Parathyroid adenoma (tissue), 2 donors: Measurements from ENCODE around the gene CUX1.

Source experiments
- H2AFZ ChIP-seq: fragments of 300-600 bp; sonication (generic); one replicate; pipeline ENCODE4 v1.7.0; 2017; ENCODE audit warnings: antibody characterized with exemption, mild to moderate bottlenecking
- H3K27ac ChIP-seq: fragments of 300-600 bp; sonication (generic); one replicate; pipeline ENCODE4 v1.7.0; 2017
- H3K27me3 ChIP-seq: fragments of 300-600 bp; sonication (generic); one replicate; pipeline ENCODE4 v1.7.0; 2017; ENCODE audit warnings: low read length; ENCODE audit not compliant: control insufficient read depth, insufficient read depth
- H3K36me3 ChIP-seq: fragments of 300-600 bp; sonication (generic); one replicate; pipeline ENCODE4 v1.7.0; 2017; ENCODE audit warnings: low read length; ENCODE audit not compliant: control insufficient read depth, insufficient read depth
- H3K4me1 ChIP-seq: fragments of 300-600 bp; sonication (generic); one replicate; pipeline ENCODE4 v1.7.0; 2017; ENCODE audit warnings: control low read depth
- H3K4me2 ChIP-seq: fragments of 300-600 bp; sonication (generic); one replicate; pipeline ENCODE4 v1.7.0; 2017; ENCODE audit warnings: low read length
- H3K4me3 ChIP-seq: fragments of 300-600 bp; sonication (generic); one replicate; pipeline ENCODE4 v1.7.0; 2017; ENCODE audit warnings: low read depth, low read length
- H3K79me2 ChIP-seq: fragments of 300-600 bp; sonication (generic); one replicate; pipeline ENCODE4 v1.7.0; 2017; ENCODE audit warnings: control low read depth
- H3K9ac ChIP-seq: fragments of 300-600 bp; sonication (generic); one replicate; pipeline ENCODE4 v1.7.0; 2017; ENCODE audit warnings: mild to moderate bottlenecking
- H3K9me3 ChIP-seq: fragments of 300-600 bp; sonication (generic); one replicate; pipeline ENCODE4 v1.7.0; 2017; ENCODE audit warnings: low read length; ENCODE audit not compliant: control insufficient read depth
- TF ChIP-seq, protein P1 (sequence below): fragments of 300-600 bp; sonication (generic); IDR thresholded peaks from one replicate; pipeline ENCODE4 v1.7.0; 2017; ENCODE audit warnings: antibody characterized with exemption, mild to moderate bottlenecking
- donor health status: primary hyperparathyroidism.

The CUX1 gene

GRCh38 chr7:101941481-101942383, 124.3 kb downstream of the CUX1 start:
- no peaks in the 10 kb centered on the region for H3K27me3 ChIP-seq
- H3K4me1 ChIP-seq, result peaks cover 5% of the 10 kb centered on the region
- no peak overlapping the region for H3K4me3 ChIP-seq
- H3K27ac ChIP-seq, result no peak overlapping the region
- no peak overlapping the region for H3K4me2 ChIP-seq
- no peak overlapping the region for H3K9ac ChIP-seq
- H2AFZ ChIP-seq, result no peak overlapping the region
- H3K9me3 ChIP-seq, result no peaks in the 10 kb centered on the region
- TF ChIP-seq, protein P1, sequence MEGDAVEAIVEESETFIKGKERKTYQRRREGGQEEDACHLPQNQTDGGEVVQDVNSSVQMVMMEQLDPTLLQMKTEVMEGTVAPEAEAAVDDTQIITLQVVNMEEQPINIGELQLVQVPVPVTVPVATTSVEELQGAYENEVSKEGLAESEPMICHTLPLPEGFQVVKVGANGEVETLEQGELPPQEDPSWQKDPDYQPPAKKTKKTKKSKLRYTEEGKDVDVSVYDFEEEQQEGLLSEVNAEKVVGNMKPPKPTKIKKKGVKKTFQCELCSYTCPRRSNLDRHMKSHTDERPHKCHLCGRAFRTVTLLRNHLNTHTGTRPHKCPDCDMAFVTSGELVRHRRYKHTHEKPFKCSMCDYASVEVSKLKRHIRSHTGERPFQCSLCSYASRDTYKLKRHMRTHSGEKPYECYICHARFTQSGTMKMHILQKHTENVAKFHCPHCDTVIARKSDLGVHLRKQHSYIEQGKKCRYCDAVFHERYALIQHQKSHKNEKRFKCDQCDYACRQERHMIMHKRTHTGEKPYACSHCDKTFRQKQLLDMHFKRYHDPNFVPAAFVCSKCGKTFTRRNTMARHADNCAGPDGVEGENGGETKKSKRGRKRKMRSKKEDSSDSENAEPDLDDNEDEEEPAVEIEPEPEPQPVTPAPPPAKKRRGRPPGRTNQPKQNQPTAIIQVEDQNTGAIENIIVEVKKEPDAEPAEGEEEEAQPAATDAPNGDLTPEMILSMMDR, result no peak
- H3K79me2 ChIP-seq, result peaks cover 74% of the 10 kb centered on the region
- H3K36me3 ChIP-seq, result no peaks in the 10 kb centered on the region

- Histone ChIP-seq H3K36me3 (no peaks in the 10 kb centered on the region), H3K9ac (no peak overlapping the region), H3K27me3 (no peaks in the 10 kb centered on the region), H3K27ac (no peak overlapping the region), H2AFZ (no peak overlapping the region), H3K4me2 (no peak overlapping the region), H3K9me3 (no peaks in the 10 kb centered on the region), H3K4me3 (no peak overlapping the region), H3K4me1 (no peaks in the 10 kb centered on the region), H3K79me2 (peaks cover 69% of the 10 kb centered on the region)
- TF ChIP-seq, protein P1, result no peak
Observed at GRCh38 chr7:101942603-101943210, 125.3 kb downstream of the CUX1 start.

- peaks cover 67% of the 10 kb centered on the region for H3K79me2 ChIP-seq
- H3K9ac ChIP-seq, result no peak overlapping the region
- H3K36me3 ChIP-seq, result no peaks in the 10 kb centered on the region
- H3K27me3 ChIP-seq, result no peaks in the 10 kb centered on the region
- H3K4me2 ChIP-seq, result no peak overlapping the region
- H3K4me1 ChIP-seq, result no peaks in the 10 kb centered on the region
- TF ChIP-seq, protein P1, result no peak
- no peak overlapping the region for H3K4me3 ChIP-seq
- no peaks in the 10 kb centered on the region for H3K9me3 ChIP-seq
- H2AFZ ChIP-seq, result no peak overlapping the region
- H3K27ac ChIP-seq, result no peak overlapping the region
Observed at GRCh38 chr7:101943306-101943705, 125.9 kb downstream of the CUX1 start.

GRCh38 chr7:101943889-101944600, 126.6 kb downstream of the CUX1 start:
- Histone ChIP-seq H3K36me3 (no peaks in the 10 kb centered on the region), H3K79me2 (peaks cover 63% of the 10 kb centered on the region), H3K4me1 (no peaks in the 10 kb centered on the region), H2AFZ (no peak overlapping the region), H3K4me2 (no peak overlapping the region), H3K27ac (no peak overlapping the region), H3K9ac (no peak overlapping the region), H3K4me3 (no peak overlapping the region), H3K27me3 (no peaks in the 10 kb centered on the region), H3K9me3 (no peaks in the 10 kb centered on the region)
- TF ChIP-seq, protein P1, result no peak
